Measurements from ENCODE around the gene METTL8.

GRCh38 chr2:171406044-171406443, 27.7 kb downstream of the METTL8 start:
- TF ChIP-seq ONECUT2 (CRISPR knock-in tag; IDR thresholded peaks at IDR 0.05) = no peak
- TF ChIP-seq MXI1 (IDR thresholded peaks at IDR 0.05; ENCODE audit: borderline replicate concordance, low read depth, low read length) = no peak
- no peak for TF ChIP-seq SOX5 (CRISPR knock-in tag; IDR thresholded peaks at IDR 0.05; ENCODE audit: borderline replicate concordance)

All from HepG2 (cell line).